K562 (cell line): ENCODE data around the gene MIP. TPM values are rescaled to one million over a fixed set of nuclear protein-coding genes. Genes with fewer than 3 reads are reported as not detected.
A peak's percentile ranks its signal among the peaks of the same experiment; 100 is the strongest.

Source experiments
- ATAC-seq: fragments of 200-7000 bp; cut with Tn5 transposase; 3 replicates; pipeline ENCODE4 v1.9.1; 2020; ENCODE audit warnings: moderate library complexity
- BruUV-seq: library from RNA; stranded (reverse); fragments of 400-500 nt; replicated peaks from 2 replicates; lab custom pipeline; 2021; lab: Mats Ljungman, UMichigan
- CTCF ChIA-PET: fragments of 300-600 bp; formaldehyde crosslinking; extraction: SDS; loops from one replicate; lab custom pipeline; 2021; ENCODE audit warnings: low intra/inter-chr PET ratio; lab: Yijun Ruan, JAX
- POLR2A ChIA-PET: fragments of 300-600, 350-650 bp; sonication (Branson Sonifier 250); formaldehyde crosslinking; extraction: SDS; loops from one replicate; lab custom pipeline; 2021; ENCODE audit warnings: antibody characterized with exemption, inconsistent platforms; lab: Yijun Ruan, JAX
- DNase-seq, 4 experiments: peaks; one replicate each; pipeline versions ENCODE4 v3.0.0 to v3.0.0-alpha.2; 2011 to 2018; ENCODE audit warnings: low spot score in 3 of 4, mixed read lengths in 3 of 4; ENCODE audit errors: extremely low read depth in 1 of 4
- FAIRE-seq: peaks from 2 replicates; lab custom pipeline; 2011; peaks lifted over from hg19 to GRCh38; lab: Jason Lieb, UNC
- H2AFZ ChIP-seq: 2 replicates; pipeline ENCODE4 v1.6.0; 2011; ENCODE audit warnings: low read depth, low read length, control low read depth, inconsistent platforms
- H3K27ac ChIP-seq: fragments of 200-600 bp; 3 replicates; pipeline ENCODE4 v1.8.0; 2011; ENCODE audit warnings: low read depth, mild to moderate bottlenecking, control low read depth, inconsistent platforms, low read length, moderate library complexity, mixed read lengths; ENCODE audit errors: extremely low read depth
- H3K27me3 ChIP-seq, 2 experiments: fragments of 300-600 bp in 1 of 2; 2 replicates in 1 of 2; 3 replicates in 1 of 2; pipeline versions ENCODE4 v1.6.0 to v1.8.0; 2011; ENCODE audit warnings: inconsistent platforms in 2 of 2, low read length in 2 of 2, mild to moderate bottlenecking in 1 of 2, mixed read lengths in 1 of 2, moderate library complexity in 1 of 2; ENCODE audit not compliant: control insufficient read depth in 2 of 2, insufficient read depth in 2 of 2
- H3K36me3 ChIP-seq: fragments of 300-600 bp; 3 replicates; pipeline ENCODE4 v1.8.0; 2011; ENCODE audit warnings: mild to moderate bottlenecking, low read length, inconsistent platforms; ENCODE audit not compliant: control insufficient read depth, insufficient read depth
- H3K4me1 ChIP-seq, 2 experiments: fragments of 200-600 bp in 1 of 2; replicated peaks in 1 of 2; 2 replicates in 1 of 2; 3 replicates in 1 of 2; pipeline versions ENCODE4 v1.5.1 to v1.8.0; 2011; ENCODE audit warnings: inconsistent platforms in 2 of 2, low read length in 2 of 2, mild to moderate bottlenecking in 1 of 2, mixed read lengths in 1 of 2, moderate library complexity in 1 of 2; ENCODE audit not compliant: control insufficient read depth in 2 of 2, insufficient read depth in 2 of 2
- H3K4me2 ChIP-seq: 2 replicates; pipeline ENCODE4 v1.6.1; 2011; ENCODE audit warnings: low read length, control low read depth, inconsistent platforms, mixed read lengths; ENCODE audit not compliant: insufficient read depth
- H3K4me3 ChIP-seq: fragments of 200-600 bp; sonication (generic), shearing (Covaris generic); 2 replicates; pipeline ENCODE4 v1.5.1; 2016; ENCODE audit warnings: control low read depth, inconsistent platforms
- H3K79me2 ChIP-seq: fragments of 200-600 bp; 3 replicates; pipeline ENCODE4 v1.8.0; 2011; ENCODE audit warnings: low read length, inconsistent platforms; ENCODE audit not compliant: control insufficient read depth, insufficient read depth
- H3K9ac ChIP-seq, 2 experiments: 2 replicates each; pipeline versions ENCODE4 v1.6.0 to v1.6.1; 2011; ENCODE audit warnings: low read depth in 2 of 2, low read length in 2 of 2, control low read depth in 1 of 2, inconsistent platforms in 1 of 2, mild to moderate bottlenecking in 1 of 2, mixed read lengths in 1 of 2; ENCODE audit not compliant: insufficient read depth in 1 of 2
- H3K9me1 ChIP-seq: one replicate; pipeline ENCODE4 v1.6.0; 2011; ENCODE audit warnings: inconsistent platforms, mild to moderate bottlenecking, low read length, moderate library complexity; ENCODE audit not compliant: control insufficient read depth, insufficient read depth
- H3K9me3 ChIP-seq: replicated peaks from 2 replicates; pipeline ENCODE4 v1.5.1; 2011; ENCODE audit warnings: low read depth, low read length, inconsistent platforms; ENCODE audit not compliant: control insufficient read depth, insufficient read depth
- H4K20me1 ChIP-seq: replicated peaks from 2 replicates; pipeline ENCODE4 v1.6.1; 2011; ENCODE audit warnings: low read length, inconsistent platforms, mixed read lengths; ENCODE audit not compliant: control insufficient read depth, insufficient read depth
- BMI1 ChIP-seq: fragments of 150-350 bp; IDR thresholded peaks from 2 replicates; pipeline ENCODE4 v1.6.1; 2014; ENCODE audit warnings: low read length
- C11orf30 ChIP-seq: fragments of 450-650 bp; IDR thresholded peaks from 2 replicates; pipeline ENCODE4 v1.6.1; 2016; ENCODE audit warnings: low read depth, mild to moderate bottlenecking
- CREM ChIP-seq: IDR thresholded peaks from 2 replicates; pipeline ENCODE4 v1.6.1; 2014; ENCODE audit warnings: antibody characterized with exemption, low read depth
- ESRRA ChIP-seq: fragments of 450-650 bp; IDR thresholded peaks from 2 replicates; pipeline ENCODE4 v1.6.1; 2014; ENCODE audit warnings: low read depth, mild to moderate bottlenecking, moderate library complexity, borderline replicate concordance
- FOXP1 ChIP-seq: sonication (generic); formaldehyde crosslinking; IDR thresholded peaks from 2 replicates; pipeline ENCODE4 v1.8.0; 2022; ENCODE audit warnings: mild to moderate bottlenecking, missing genetic modification reagents
- HSF4 ChIP-seq: fragments of 250-450 bp; sonication (Bioruptor Pico); IDR thresholded peaks from 2 replicates; pipeline ENCODE4 v2.1.2; 2022; ENCODE audit warnings: mild to moderate bottlenecking, moderate library complexity, borderline replicate concordance
- MEIS2 ChIP-seq: fragments of 450-650 bp; IDR thresholded peaks from 2 replicates; pipeline ENCODE4 v1.6.1; 2014; ENCODE audit warnings: mild to moderate bottlenecking; ENCODE audit not compliant: partially characterized antibody
- MYBL2 ChIP-seq, 2 experiments: fragments of 450-650 bp in 1 of 2; sonication (generic) in 1 of 2; formaldehyde crosslinking in 1 of 2; IDR thresholded peaks; 2 replicates each; pipeline versions ENCODE4 v1.6.1 to v1.8.1; 2017 to 2022; ENCODE audit warnings: borderline replicate concordance in 1 of 2, inconsistent platforms in 1 of 2, low read depth in 1 of 2, mild to moderate bottlenecking in 1 of 2, missing genetic modification reagents in 1 of 2, moderate library complexity in 1 of 2
- ZFP1 ChIP-seq: fragments of 450-650 bp; formaldehyde crosslinking; IDR thresholded peaks from 2 replicates; pipeline ENCODE4 v1.4.0; 2020; ENCODE audit warnings: mild to moderate bottlenecking, mixed read lengths
- ZNF140 ChIP-seq: fragments of 250-450 bp; sonication (Bioruptor Pico); IDR thresholded peaks from 2 replicates; pipeline ENCODE4 v1.8.0; 2021; ENCODE audit warnings: moderate library complexity, mild to moderate bottlenecking, inconsistent platforms
- ZNF263 ChIP-seq: sonication (generic); formaldehyde crosslinking; IDR thresholded peaks from 2 replicates; pipeline ENCODE4 v1.8.0; 2022; ENCODE audit warnings: mild to moderate bottlenecking, missing genetic modification reagents, borderline replicate concordance
- ZNF316 ChIP-seq: fragments of 450-650 bp; IDR thresholded peaks from 2 replicates; pipeline ENCODE4 v1.6.1; 2016
- ZNF764 ChIP-seq: fragments of 250-450 bp; sonication (Bioruptor Pico); IDR thresholded peaks from 2 replicates; pipeline ENCODE4 v1.4.0; 2020; ENCODE audit warnings: low read depth, mild to moderate bottlenecking, moderate library complexity
- in situ Hi-C: fragments of 300-500 bp; cut with MboI; formaldehyde crosslinking; loops from 4 replicates; pipeline ENCODE4 v1.15.0; 2018; ENCODE audit warnings: inconsistent platforms, mixed read lengths
- intact Hi-C: fragments of 100-400 bp; cut with micrococcal nuclease; formaldehyde crosslinking; loops from 2 replicates; pipeline ENCODE4 v1.14.2; 2022
- polyA plus RNA-seq, 8 experiments: library from polyadenylated mRNA; depleted of rRNA in 4 of 8; stranded (reverse) in 5 of 8; unstranded in 3 of 8; fragments of >200 nt; fragmentation: Nextera tagmentation in 2 of 8; fragmentation: Illumina TruSeq in 1 of 8; extraction: Ambion mirVana in 2 of 8; extraction: Trizol in 1 of 8; gene quantifications; 2 replicates each; pipeline versions ENCODE4 v1.2.1 to v1.2.3, GENCODE V29; 2011 to 2014; ENCODE audit warnings: inconsistent platforms in 1 of 8, missing spikeins in 1 of 8
- total RNA-seq, 7 experiments: library from RNA; depleted of rRNA in 6 of 7; stranded (reverse); fragments of >200 nt in 6 of 7; fragmentation: Illumina TruSeq in 2 of 7; extraction: Trizol in 2 of 7; gene quantifications; 2 replicates each; pipeline versions ENCODE4 v1.2.1 to v1.2.3, GENCODE V29; 2011 to 2021; ENCODE audit warnings: low replicate concordance in 1 of 7
- TF ChIP-seq, protein P1 (sequence below): fragments of 250-450 bp; sonication (Bioruptor Pico); IDR thresholded peaks from 2 replicates; pipeline ENCODE4 v1.4.0; 2020; ENCODE audit warnings: borderline replicate concordance

MIP gene
- total and polyA plus RNA-seq, 9 of the 15 experiments (the other 6 are each of a cell fraction or from before 2014, with no cell fraction given), result 0.09 to 0.36 (median 0.19) TPM; not detected in 5

DNA sequence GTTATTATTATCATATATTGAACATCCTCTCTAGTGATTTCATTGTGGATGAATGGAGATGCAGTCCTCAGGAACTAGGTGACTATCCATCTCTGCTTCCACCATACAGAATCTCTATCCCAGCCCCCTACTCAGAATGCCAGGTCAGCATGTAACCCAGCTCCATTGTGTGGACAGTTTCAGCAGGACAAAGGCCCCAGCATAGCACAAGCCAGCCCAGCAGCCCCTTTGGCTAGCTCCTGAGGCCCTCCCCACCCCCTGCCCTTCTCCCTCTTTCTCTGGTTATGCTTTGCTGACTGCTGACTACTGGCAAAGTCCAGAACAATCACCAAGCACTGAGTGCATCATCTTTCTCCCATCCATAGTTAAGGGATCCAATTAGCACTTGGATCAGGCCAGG is 8.1 kb upstream of the MIP start:
- Histone ChIP-seq H4K20me1 (no peaks in the 10 kb centered on the region), H3K9ac (peak overlapping the region in 1 of 2 experiments; percentile 54; a peak in 1 of 4 replicates), H3K79me2 (no peaks in the 10 kb centered on the region), H3K4me2 (no peak overlapping the region), H3K9me1 (no peaks in the 10 kb centered on the region), H3K27ac (no peak overlapping the region), H3K36me3 (no peaks in the 10 kb centered on the region), H3K9me3 (no peaks in the 10 kb centered on the region), H3K4me3 (no peak overlapping the region), H3K4me1 (peaks cover 10 to 11% of the 10 kb centered on the region in 2 experiments; a peak in 4 of 5 replicates), H3K27me3 (no peaks in the 10 kb centered on the region), H2AFZ (no peak overlapping the region)
- DNase-seq (no peak), FAIRE-seq (no peak), ATAC-seq (no peak)
- BruUV-seq, result no TSS peak
- intact Hi-C loops, result no loop called here
- no peak for TF ChIP-seq BMI1
- TF ChIP-seq HSF4 (CRISPR knock-in tag), result no peak
- no peak for TF ChIP-seq FOXP1 (CRISPR knock-in tag)
- no peak for TF ChIP-seq ZFP1
- TF ChIP-seq MEIS2, result no peak
- no peak for TF ChIP-seq ZNF263
- TF ChIP-seq, protein P1, sequence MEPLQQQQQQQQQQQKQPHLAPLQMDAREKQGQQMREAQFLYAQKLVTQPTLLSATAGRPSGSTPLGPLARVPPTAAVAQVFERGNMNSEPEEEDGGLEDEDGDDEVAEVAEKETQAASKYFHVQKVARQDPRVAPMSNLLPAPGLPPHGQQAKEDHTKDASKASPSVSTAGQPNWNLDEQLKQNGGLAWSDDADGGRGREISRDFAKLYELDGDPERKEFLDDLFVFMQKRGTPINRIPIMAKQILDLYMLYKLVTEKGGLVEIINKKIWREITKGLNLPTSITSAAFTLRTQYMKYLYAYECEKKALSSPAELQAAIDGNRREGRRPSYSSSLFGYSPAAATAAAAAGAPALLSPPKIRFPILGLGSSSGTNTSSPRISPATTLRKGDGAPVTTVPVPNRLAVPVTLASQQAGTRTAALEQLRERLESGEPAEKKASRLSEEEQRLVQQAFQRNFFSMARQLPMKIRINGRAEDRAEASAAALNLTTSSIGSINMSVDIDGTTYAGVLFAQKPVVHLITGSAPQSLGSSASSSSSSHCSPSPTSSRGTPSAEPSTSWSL (CRISPR knock-in tag), result no peak
- TF ChIP-seq MYBL2 (IDR thresholded peaks at IDR 0.05; ENCODE audit: low read depth), result no peak
- TF ChIP-seq MYBL2 (CRISPR knock-in tag; IDR thresholded peaks at IDR 0.05; ENCODE audit: borderline replicate concordance), result no peak
- TF ChIP-seq ZNF764, result no peak
- TF ChIP-seq C11orf30, result peak; percentile 22; the same call in 1 of the 2 replicates
- no peak for TF ChIP-seq CREM
- no peak for TF ChIP-seq ESRRA
- TF ChIP-seq ZNF316, result peak; percentile 34; the same call in 1 of the 2 replicates
- TF ChIP-seq ZNF140 (CRISPR knock-in tag), result no peak
- POLR2A ChIA-PET, result interaction anchor here (1.0 kb wide), 1 partner anchor 153 kb away, joined by 4 read pairs; no protein-coding TSS in a partner anchor
- in situ Hi-C loops, result loop anchor here (10.0 kb wide), 1 partner anchor 338 kb away; the partner anchor contains the start of gene ESYT1
- CTCF ChIA-PET, result interaction anchor here (2.2 kb wide), 1 partner anchor 176 kb away, joined by 10 read pairs; no protein-coding TSS in a partner anchor
